Stimulated activated effector memory CD8-positive, alpha-beta T cell treated with anti-CD3 and anti-CD28 coated beads, Interleukin-12 subunit alpha, Interleukin-12 subunit beta, amount 100 ng/mL, for 72 hours (primary cell): ENCODE results near the gene GALNT12.

Experiments
- ATAC-seq: fragments of 150-1000 bp; cut with Tn5 transposase; 2 replicates; pipeline ENCODE4 v1.10.0; 2021
- DNase-seq, 2 donors: peaks; one replicate each; pipeline ENCODE4 v3.0.0; 2021 to 2022; ENCODE audit warnings: low spot score in 2 of 2
- H3K27ac Mint-ChIP-seq: one replicate; pipeline ENCODE4 v1.8.0; 2022; ENCODE audit warnings: mild to moderate bottlenecking, mixed read lengths
- H3K36me3 Mint-ChIP-seq: one replicate; pipeline ENCODE4 v1.8.0; 2022; ENCODE audit warnings: mild to moderate bottlenecking, mixed read lengths
- H3K4me1 Mint-ChIP-seq: one replicate; pipeline ENCODE4 v1.8.0; 2022; ENCODE audit warnings: mixed read lengths
- H3K4me3 Mint-ChIP-seq: one replicate; pipeline ENCODE4 v1.8.0; 2022; ENCODE audit warnings: mild to moderate bottlenecking, mixed read lengths
- H3K9me3 Mint-ChIP-seq: one replicate; pipeline ENCODE4 v1.8.0; 2022; ENCODE audit warnings: mixed read lengths

Gene GALNT12

DNA sequence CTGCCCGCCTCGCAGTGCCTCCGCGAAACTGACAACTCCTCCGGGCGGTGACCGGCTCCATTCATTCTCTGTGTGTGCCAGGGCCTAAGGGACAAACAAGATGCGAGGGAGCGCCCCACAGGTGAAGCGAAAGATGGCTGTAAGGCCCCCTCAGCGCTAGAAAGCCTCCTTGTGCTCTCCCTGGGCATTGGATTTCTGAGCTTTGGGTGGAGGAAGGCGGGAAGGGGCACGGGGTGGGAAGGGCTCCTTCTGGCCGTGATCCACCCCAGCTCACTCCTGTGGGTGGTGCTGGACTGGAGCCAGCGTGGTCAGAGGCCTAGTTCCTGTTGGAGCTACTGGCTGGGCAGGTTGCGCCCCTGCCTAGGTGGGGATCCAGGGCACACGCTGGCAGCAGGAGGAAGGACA is 943 bp downstream of the GALNT12 start:
- peak overlapping the region; percentile 12 for H3K27ac Mint-ChIP-seq
- no peak for DNase-seq
- no peaks in the 10 kb centered on the region for H3K9me3 Mint-ChIP-seq
- no peak for ATAC-seq
- peaks cover 39% of the 10 kb centered on the region for H3K4me1 Mint-ChIP-seq
- peaks cover 5% of the 10 kb centered on the region for H3K36me3 Mint-ChIP-seq
- H3K4me3 Mint-ChIP-seq = peak overlapping the region; percentile 76

DNA sequence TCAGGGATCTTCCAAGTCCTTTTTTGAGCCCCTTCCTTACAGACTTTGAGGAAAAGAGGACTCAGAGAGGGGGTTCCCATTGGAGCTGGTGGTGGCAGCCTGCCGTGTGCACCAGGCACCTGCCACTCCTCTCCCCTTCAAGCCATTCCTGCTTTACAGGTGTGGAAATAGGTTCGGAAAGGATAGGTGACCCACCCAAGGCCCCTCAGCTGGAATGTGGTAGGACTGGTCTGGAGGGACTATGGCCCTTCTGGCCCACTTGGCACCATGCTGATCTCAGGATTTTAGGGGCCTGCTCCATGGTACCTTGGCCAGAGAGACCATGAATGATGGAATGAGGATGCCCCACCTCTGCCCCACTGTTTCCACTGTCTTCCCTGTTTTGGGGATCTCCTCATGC is 1.4 kb downstream of the GALNT12 start:
- Mint-ChIP-seq H3K36me3 (peaks cover 5% of the 10 kb centered on the region), H3K9me3 (no peaks in the 10 kb centered on the region), H3K4me1 (peaks cover 39% of the 10 kb centered on the region), H3K4me3 (peak overlapping the region; percentile 76), H3K27ac (peak overlapping the region; percentile 12)
- ATAC-seq (no peak), DNase-seq (no peak)

DNA sequence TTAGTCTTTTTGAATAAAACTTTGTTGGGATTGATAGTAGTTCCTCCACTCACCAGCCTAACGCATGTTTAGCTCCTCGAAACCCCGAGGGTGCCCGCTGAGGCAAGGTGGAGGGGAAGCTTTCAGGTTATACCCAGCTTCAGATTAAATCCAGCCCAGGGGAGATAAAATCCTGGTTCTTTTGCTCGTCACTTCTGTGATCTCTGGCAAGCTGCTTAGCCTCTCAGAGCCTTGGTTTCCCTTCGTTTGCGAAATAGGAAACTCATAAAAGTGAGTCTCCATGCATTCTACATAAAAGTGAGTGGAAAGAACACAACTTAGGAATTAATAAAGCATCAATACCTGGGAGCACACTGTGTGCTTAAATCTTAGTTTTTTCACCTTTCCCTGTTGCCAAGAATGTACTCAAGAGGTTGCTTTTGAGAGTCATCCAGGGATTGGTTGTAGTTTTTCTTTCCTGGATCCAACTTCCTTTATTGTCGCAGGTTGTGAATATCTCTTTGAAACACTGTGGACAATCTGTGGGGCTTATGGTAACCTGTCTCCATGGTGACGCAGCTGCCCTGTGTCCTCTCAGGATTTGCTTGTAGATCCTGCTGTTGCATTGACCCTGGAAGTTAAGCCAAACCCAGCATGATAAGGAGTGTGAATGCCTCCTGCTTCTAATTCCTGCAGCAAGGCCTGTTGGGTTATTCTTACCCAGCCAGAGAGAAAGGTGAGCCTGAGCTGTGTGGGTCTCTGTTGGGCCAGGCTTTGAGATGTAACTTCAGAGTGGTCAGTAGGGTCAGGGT is 2.0 kb downstream of the GALNT12 start:
- ATAC-seq (no peak), DNase-seq (no peak)
- peaks cover 39% of the 10 kb centered on the region for H3K4me1 Mint-ChIP-seq
- no peaks in the 10 kb centered on the region for H3K9me3 Mint-ChIP-seq
- H3K4me3 Mint-ChIP-seq = peak overlapping the region; percentile 76
- H3K36me3 Mint-ChIP-seq = peaks cover 5% of the 10 kb centered on the region
- no peak overlapping the region for H3K27ac Mint-ChIP-seq

DNA sequence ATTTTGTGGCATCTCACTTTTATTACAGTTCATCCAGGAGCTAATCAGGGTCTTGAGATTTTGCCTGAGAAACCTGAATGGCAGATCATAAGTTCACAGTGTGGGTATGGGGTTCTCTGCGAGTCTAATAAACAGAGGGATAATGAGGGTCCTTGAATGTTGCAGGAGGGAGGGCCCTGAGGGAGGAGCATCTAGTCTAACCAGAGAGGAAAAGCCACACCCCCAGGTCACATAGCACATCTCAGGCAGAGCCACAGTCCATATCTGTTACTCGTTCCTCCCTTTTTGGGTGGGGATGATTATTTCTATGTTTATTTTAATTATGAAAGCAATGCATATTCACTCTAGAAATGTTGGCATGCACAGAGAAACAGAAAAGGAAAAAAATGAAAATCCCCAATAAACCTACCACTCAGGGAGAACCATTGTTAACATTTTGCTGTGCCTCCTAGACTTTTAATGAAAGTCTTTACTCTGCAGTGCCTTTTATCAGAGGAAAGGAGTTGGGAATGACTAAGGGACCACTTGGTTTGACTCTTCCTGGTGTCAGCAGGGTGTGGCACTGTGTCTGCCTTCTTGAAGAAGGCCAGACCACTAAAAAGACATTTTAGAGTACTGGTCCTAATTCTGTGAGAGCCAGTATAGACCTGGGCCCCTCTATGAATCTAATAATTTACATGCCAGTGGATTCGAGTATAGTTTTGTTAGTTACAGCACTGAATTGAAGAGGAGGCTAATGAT is 2.8 kb downstream of the GALNT12 start:
- Mint-ChIP-seq H3K4me1 (peaks cover 39% of the 10 kb centered on the region), H3K9me3 (no peaks in the 10 kb centered on the region), H3K36me3 (peaks cover 5% of the 10 kb centered on the region), H3K27ac (no peak overlapping the region), H3K4me3 (no peak overlapping the region)
- ATAC-seq (no peak), DNase-seq (no peak)

DNA sequence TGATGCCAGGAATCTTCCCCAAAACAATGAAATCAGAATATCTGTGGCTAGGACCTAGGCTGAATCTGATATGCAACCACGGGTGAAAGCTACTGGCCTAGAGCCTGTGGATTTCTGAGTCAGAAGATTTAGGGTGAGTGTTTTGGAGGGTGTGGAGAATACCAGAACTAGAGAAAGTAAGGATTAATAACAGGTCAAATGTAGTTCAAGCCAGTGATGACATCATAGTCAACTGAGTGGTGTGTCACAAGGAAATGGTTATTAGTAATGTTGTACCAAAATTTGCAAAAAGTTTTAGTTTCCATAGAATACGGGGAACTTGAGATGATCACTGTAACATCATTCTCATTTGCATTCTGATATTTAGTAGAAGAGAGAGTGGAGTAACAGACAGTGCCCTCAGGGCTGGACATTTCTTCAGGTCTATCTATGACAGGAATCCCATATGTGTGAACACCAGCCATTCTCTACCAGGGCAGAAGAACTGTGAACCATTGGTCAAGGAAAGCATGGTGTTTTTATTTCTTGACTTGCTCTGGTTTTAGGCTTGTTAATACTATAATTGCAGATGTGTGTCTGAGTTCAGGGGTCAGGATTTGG is 3.7 kb downstream of the GALNT12 start:
- Mint-ChIP-seq H3K9me3 (no peaks in the 10 kb centered on the region), H3K36me3 (peaks cover 5% of the 10 kb centered on the region), H3K4me3 (no peak overlapping the region), H3K4me1 (peaks cover 39% of the 10 kb centered on the region), H3K27ac (no peak overlapping the region)
- DNase-seq (no peak), ATAC-seq (peak; percentile 89)

DNA sequence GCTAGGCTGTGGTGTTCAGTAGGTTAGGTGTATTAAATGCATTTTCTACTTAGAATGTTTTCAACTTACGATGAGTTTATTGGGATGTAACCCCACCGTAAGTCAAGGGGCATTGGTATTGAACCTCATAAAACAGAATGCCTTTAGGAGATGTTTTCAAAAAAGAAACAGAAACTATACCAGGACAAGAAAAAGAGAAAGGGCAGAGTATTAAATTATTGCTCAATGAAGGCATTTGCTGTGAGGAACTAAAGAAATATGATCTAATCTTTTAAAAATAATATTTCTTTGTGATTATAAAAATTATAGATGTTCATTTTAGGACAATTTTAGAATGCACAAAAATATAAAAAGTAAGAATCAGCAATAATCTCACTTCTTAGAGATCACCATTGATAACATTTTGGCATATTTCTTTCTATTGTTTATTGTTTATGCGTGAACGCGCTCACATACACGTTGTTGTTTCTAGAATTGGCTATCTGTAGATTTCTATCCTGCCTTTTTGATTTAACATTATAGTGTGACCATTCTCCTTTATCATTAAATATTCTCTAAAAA is 8.0 kb downstream of the GALNT12 start:
- Mint-ChIP-seq H3K27ac (no peak overlapping the region), H3K4me1 (peaks cover 11% of the 10 kb centered on the region), H3K9me3 (no peaks in the 10 kb centered on the region), H3K4me3 (no peak overlapping the region), H3K36me3 (peaks cover 5% of the 10 kb centered on the region)
- ATAC-seq (no peak), DNase-seq (no peak)

DNA sequence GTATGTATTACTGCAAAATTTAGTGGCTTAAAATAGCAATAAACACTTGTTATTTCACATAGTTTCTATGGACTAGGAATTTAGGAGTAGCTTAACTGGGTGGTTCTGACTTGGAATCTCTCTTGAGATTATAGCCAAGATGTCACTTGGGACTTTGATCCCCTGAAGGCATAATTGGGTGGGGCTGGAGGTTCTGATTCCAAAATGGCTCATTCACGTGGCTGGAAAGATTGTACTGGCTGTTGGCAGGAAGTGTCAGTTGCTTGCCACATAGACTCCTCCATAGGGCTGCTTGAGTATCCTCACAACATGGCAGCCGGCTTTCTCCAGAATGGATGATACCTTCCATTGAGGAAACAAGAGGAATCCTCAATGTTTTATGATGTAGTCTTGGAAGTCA is 11.3 kb downstream of the GALNT12 start:
- no peak for ATAC-seq
- no peak for DNase-seq
- no peak overlapping the region for H3K27ac Mint-ChIP-seq

DNA sequence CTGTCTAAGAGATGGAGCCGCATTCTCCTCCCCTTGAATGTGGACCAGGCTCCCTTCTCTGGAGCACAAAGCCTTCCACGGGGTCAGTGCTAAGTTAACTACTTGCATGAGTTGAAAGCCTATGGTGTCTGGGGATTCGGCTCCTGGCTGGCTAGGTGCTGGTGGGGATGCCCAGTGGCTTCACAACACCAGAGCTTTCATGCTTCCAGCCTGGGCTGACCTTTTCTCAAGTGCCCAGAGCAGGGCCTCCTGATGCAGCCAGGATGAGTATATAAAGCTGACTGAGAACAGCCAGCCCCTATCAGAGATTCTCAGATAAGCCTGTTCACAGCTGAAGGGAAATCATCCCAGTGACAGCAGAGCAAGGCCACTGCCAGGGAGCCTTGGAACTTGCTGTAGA is 11.8 kb downstream of the GALNT12 start:
- Mint-ChIP-seq H3K4me1 (no peaks in the 10 kb centered on the region), H3K4me3 (no peak overlapping the region), H3K36me3 (no peaks in the 10 kb centered on the region), H3K9me3 (no peaks in the 10 kb centered on the region), H3K27ac (no peak overlapping the region)
- DNase-seq = no peak
- ATAC-seq = no peak

More for the DNA sequence above, 11.3 kb downstream of the GALNT12 start:
- Mint-ChIP-seq H3K4me3 (no peak overlapping the region), H3K9me3 (no peaks in the 10 kb centered on the region), H3K36me3 (no peaks in the 10 kb centered on the region), H3K4me1 (no peaks in the 10 kb centered on the region)

DNA sequence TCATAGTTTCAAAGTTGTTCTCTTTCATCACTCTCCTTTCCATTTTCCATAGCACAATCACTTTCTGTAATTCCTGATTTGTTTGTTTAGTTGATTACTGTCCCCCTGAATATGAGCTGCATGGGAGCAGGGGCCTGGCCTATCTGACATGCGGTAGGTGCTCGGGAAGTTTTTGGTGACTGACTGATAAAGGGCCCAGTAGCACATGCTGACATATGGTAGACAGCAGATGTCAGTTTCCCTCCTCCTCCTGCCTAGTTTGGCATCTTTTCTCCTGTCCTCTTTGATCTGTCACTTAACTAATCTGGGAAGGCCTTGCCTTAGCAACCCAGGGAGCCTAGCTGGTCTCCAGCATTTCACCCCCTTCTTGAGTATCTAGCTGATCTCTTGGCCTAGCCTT is 14.4 kb downstream of the GALNT12 start:
- ATAC-seq = no peak
- Mint-ChIP-seq H3K4me1 (no peaks in the 10 kb centered on the region), H3K27ac (no peak overlapping the region), H3K9me3 (no peaks in the 10 kb centered on the region), H3K36me3 (no peaks in the 10 kb centered on the region), H3K4me3 (no peak overlapping the region)
- no peak for DNase-seq

DNA sequence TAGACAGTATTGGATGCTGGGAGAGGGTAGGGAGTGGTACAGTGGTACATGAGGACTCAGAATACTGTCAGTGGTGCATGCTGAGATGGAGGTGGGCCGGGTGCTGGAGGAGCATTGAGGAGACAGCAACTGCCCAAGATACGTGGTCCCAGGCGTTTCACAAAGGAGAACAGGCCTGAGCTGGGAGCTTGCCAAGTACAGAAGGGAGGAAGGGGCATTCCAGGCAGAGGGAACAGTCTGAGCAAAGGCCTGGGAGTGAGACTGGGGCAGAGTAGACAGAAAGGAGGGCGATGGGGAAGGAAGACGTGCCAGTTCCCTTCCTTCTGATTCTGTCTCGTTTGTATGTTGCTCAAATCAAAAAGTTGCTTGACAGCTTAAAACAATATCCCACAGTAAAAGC is 15.2 kb downstream of the GALNT12 start:
- no peak overlapping the region for H3K4me3 Mint-ChIP-seq
- DNase-seq = no peak
- ATAC-seq = no peak
- H3K27ac Mint-ChIP-seq = no peak overlapping the region
- H3K36me3 Mint-ChIP-seq = no peaks in the 10 kb centered on the region
- no peaks in the 10 kb centered on the region for H3K9me3 Mint-ChIP-seq
- H3K4me1 Mint-ChIP-seq = no peaks in the 10 kb centered on the region

DNA sequence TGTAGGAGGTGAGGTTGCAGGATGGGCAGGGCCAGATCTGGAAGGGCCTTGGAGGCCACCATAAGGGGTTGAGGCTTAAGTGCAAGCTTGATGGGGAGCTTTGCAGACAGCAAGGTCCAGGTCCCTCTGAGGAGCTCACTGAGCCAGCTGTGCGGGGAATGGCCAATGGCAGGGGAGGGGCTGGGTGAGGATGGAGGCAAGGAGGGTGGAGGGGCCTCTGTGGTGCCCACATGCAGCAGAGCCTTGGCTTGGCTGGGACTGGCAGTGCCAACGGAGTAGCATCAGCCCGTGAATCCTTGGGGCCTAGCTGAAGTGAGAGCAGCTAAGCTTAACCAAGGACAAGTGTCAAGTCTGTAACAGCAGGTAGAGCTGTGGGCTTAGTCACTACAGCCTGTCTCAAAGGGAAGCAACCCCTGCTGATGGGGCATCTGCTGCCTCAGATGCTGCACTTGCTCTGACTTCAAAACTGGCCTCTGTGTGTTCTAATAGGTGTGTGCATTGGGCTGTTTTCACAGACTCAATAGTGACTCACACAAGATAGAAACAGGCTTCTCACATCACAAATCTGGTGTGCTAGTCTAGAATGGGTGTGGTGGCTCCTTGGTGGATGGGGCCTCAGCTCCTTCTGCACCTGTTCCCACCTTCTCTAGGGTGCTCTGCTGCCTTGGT is 16.3 kb downstream of the GALNT12 start:
- Mint-ChIP-seq H3K27ac (peak overlapping the region; percentile 32), H3K4me1 (no peaks in the 10 kb centered on the region), H3K36me3 (no peaks in the 10 kb centered on the region), H3K9me3 (no peaks in the 10 kb centered on the region), H3K4me3 (no peak overlapping the region)
- ATAC-seq (no peak), DNase-seq (no peak)

DNA sequence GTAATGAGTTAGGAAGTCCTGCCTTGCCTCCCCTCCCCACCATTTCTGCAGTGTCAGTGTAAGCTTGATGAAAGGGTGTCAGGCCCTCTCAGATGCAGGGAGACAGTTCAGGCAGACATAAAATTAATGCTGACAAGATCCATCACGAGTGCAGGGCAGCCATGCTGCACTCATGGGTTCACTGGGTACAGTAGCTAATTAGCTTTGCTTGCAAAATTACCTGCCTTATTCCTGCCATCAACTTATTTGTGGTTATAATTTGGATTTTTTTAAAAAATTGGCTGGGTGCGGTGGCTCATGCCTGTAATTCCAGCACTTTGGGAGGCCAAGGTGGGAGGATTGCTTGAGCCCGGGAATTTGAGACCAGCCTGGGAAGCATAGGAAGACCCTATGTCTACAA is 17.9 kb downstream of the GALNT12 start:
- DNase-seq (no peak), ATAC-seq (no peak)
- H3K9me3 Mint-ChIP-seq = no peaks in the 10 kb centered on the region
- H3K27ac Mint-ChIP-seq = no peak overlapping the region
- H3K36me3 Mint-ChIP-seq = peaks cover 8% of the 10 kb centered on the region
- no peak overlapping the region for H3K4me3 Mint-ChIP-seq
- H3K4me1 Mint-ChIP-seq = no peaks in the 10 kb centered on the region

DNA sequence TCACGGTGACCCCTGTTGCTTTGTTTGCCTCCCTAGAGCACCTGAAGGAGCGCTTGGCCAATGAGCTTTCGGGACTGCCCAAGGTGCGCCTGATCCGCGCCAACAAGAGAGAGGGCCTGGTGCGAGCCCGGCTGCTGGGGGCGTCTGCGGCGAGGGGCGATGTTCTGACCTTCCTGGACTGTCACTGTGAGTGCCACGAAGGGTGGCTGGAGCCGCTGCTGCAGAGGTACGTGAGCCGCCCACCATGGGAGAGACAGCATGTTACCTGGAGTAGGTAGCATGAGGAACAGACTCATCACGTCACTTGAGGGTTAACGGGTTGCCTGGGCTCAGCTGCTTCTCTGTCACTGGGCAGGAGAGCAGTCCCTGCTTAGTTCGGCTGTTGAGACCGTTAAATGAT is 19.2 kb downstream of the GALNT12 start:
- Mint-ChIP-seq H3K4me3 (no peak overlapping the region), H3K36me3 (peaks cover 8% of the 10 kb centered on the region)
- no peak for ATAC-seq

DNA sequence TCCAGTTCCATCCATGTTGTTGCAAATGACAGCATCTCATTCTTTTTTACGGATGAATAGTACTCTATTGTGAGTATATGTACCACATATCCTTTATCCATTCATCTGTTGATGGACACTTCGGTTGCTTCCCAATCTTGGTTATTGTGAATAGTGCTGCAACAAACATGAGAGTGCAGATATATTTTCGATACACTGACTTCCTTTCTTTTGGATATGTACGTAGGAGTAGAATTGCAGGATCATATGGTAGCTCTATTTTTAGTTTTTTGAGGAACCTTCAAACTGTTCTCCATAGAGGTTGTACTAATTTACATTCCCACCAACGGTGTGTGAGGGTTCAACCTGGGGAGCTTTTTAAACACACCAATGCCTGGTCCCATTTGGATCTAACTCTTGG is 22.3 kb downstream of the GALNT12 start:
- Mint-ChIP-seq H3K36me3 (peaks cover 8% of the 10 kb centered on the region), H3K27ac (peak overlapping the region; percentile 27), H3K4me1 (no peaks in the 10 kb centered on the region), H3K4me3 (no peak overlapping the region), H3K9me3 (no peaks in the 10 kb centered on the region)
- ATAC-seq (no peak), DNase-seq (no peak)

More for the DNA sequence above, 19.2 kb downstream of the GALNT12 start:
- no peak overlapping the region for H3K27ac Mint-ChIP-seq
- no peaks in the 10 kb centered on the region for H3K9me3 Mint-ChIP-seq
- no peak for DNase-seq
- no peaks in the 10 kb centered on the region for H3K4me1 Mint-ChIP-seq

DNA sequence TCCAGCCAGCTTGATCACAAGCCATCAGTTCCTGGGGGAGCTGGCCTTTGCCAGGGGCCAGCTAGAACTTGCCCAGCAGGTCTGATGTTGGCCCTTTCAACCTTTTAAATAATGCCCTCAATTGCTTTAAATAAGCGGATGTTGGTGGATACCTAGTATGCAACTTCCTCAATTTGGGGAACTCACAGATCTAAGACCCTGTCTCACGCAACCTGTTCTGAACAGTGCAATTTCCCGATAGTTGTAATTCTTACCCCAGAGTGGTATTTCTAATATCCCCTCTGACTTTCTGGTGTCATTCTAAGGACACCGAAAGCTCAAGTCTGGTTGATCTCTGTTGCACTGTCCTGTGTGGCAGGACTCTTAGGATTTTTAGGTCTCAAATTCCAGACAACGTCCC is 23.1 kb downstream of the GALNT12 start:
- ATAC-seq (no peak), DNase-seq (no peak)
- Mint-ChIP-seq H3K36me3 (peaks cover 11% of the 10 kb centered on the region), H3K9me3 (no peaks in the 10 kb centered on the region), H3K27ac (no peak overlapping the region), H3K4me1 (no peaks in the 10 kb centered on the region), H3K4me3 (no peak overlapping the region)
